Measurements from ENCODE around the gene TBX15. TPM values are rescaled to one million over a fixed set of nuclear protein-coding genes. Genes with fewer than 3 reads are reported as not detected.

The TBX15 gene
- total RNA-seq, 1 donor from 2014 or later = 0.15 TPM

GRCh38 chr1:118970451-118970850, 17.7 kb downstream of the TBX15 start:
- Histone ChIP-seq H3K9me3 (no peaks in the 10 kb centered on the region), H3K4me3 (no peak overlapping the region), H3K4me1 (no peaks in the 10 kb centered on the region), H3K27ac (no peak overlapping the region), H3K27me3 (ENCODE audit: low read depth) (peaks cover 3% of the 10 kb centered on the region), H3K36me3 (no peaks in the 10 kb centered on the region)
- TF ChIP-seq CTCF (IDR thresholded peaks at IDR 0.05) = no peak
- no peak for DNase-seq
- no peak for ATAC-seq
- intact Hi-C loops (cut with DNase I) = no loop called here

GRCh38 chr1:118963456-118964430, 24.4 kb downstream of the TBX15 start:
- Histone ChIP-seq H3K4me3 (no peak overlapping the region), H3K36me3 (no peaks in the 10 kb centered on the region), H3K4me1 (no peaks in the 10 kb centered on the region), H3K27me3 (ENCODE audit: low read depth) (no peaks in the 10 kb centered on the region), H3K9me3 (no peaks in the 10 kb centered on the region), H3K27ac (no peak overlapping the region)
- intact Hi-C loops (cut with DNase I) = no loop called here
- peak; percentile 46 to 47 for ATAC-seq
- no peak for DNase-seq
- no peak for TF ChIP-seq CTCF (IDR thresholded peaks at IDR 0.05)

- intact Hi-C loops (cut with DNase I) = no loop called here
- Histone ChIP-seq H3K36me3 (no peaks in the 10 kb centered on the region), H3K4me3 (no peak overlapping the region), H3K27me3 (ENCODE audit: low read depth) (no peaks in the 10 kb centered on the region), H3K27ac (no peak overlapping the region), H3K9me3 (no peaks in the 10 kb centered on the region), H3K4me1 (no peaks in the 10 kb centered on the region)
- ATAC-seq (no peak), DNase-seq (no peak)
- no peak for TF ChIP-seq CTCF (IDR thresholded peaks at IDR 0.05)
Measured at GRCh38 chr1:118963138-118963455, 25.0 kb downstream of the TBX15 start.

- no peaks in the 10 kb centered on the region for H3K27me3 ChIP-seq (ENCODE audit: low read depth)
- H3K36me3 ChIP-seq = no peaks in the 10 kb centered on the region
- no peak for TF ChIP-seq CTCF (IDR thresholded peaks at IDR 0.05)
- no peaks in the 10 kb centered on the region for H3K9me3 ChIP-seq
- DNase-seq (no peak), ATAC-seq (no peak)
- intact Hi-C loops (cut with DNase I) = no loop called here
- H3K4me3 ChIP-seq = no peak overlapping the region
- H3K27ac ChIP-seq = no peak overlapping the region
- no peaks in the 10 kb centered on the region for H3K4me1 ChIP-seq
Measured at GRCh38 chr1:118961156-118961555, 27.0 kb downstream of the TBX15 start.

- peak in 1 of 2 donors; percentile 42 for ATAC-seq
- Histone ChIP-seq H3K27ac (no peak overlapping the region), H3K27me3 (ENCODE audit: low read depth) (no peaks in the 10 kb centered on the region), H3K9me3 (no peaks in the 10 kb centered on the region), H3K4me1 (no peaks in the 10 kb centered on the region), H3K36me3 (no peaks in the 10 kb centered on the region), H3K4me3 (no peak overlapping the region)
- TF ChIP-seq CTCF (IDR thresholded peaks at IDR 0.05) = no peak
- DNase-seq = no peak
- intact Hi-C loops (cut with DNase I) = no loop called here
Measured at GRCh38 chr1:118960567-118961136, 27.5 kb downstream of the TBX15 start.

Data from lower lobe of right lung (tissue), 2 donors.